H1 (cell line): ENCODE results near the gene ACHE.

ENCODE experiments used
- CHD2 ChIP-seq: IDR thresholded peaks from 2 replicates; pipeline ENCODE4 v1.6.1; 2012; ENCODE audit warnings: low read length, improper control_type of control experiment
- CTCF ChIP-seq, 3 experiments: IDR thresholded peaks; 1 replicate in 2 of 3; 2 replicates in 1 of 3; pipeline versions ENCODE4 v1.5.1 to v1.6.1; 2011; ENCODE audit warnings: low read length in 3 of 3, mild to moderate bottlenecking in 3 of 3, inconsistent platforms in 2 of 3, low read depth in 1 of 3, moderate library complexity in 1 of 3; ENCODE audit not compliant: insufficient read depth in 1 of 3; ENCODE audit errors: control extremely low read depth in 1 of 3
- E2F6 ChIP-seq: IDR thresholded peaks from 2 replicates; pipeline ENCODE4 v1.6.1; 2012; ENCODE audit warnings: inconsistent platforms
- EGR1 ChIP-seq: IDR thresholded peaks from 2 replicates; pipeline ENCODE4 v1.6.1; 2011; ENCODE audit warnings: low read depth, low read length, borderline replicate concordance
- EP300 ChIP-seq, 2 experiments: IDR thresholded peaks; 1 replicate in 1 of 2; 2 replicates in 1 of 2; pipeline ENCODE4 v1.6.1; 2011 to 2012; ENCODE audit warnings: low read depth in 2 of 2, low read length in 2 of 2, mild to moderate bottlenecking in 2 of 2, borderline replicate concordance in 1 of 2, inconsistent platforms in 1 of 2, moderate library complexity in 1 of 2
- EZH2 ChIP-seq: fragments of 200-600 bp; sonication (generic); IDR thresholded peaks from 2 replicates; pipeline ENCODE4 v1.7.1; 2012; ENCODE audit warnings: low read depth, mild to moderate bottlenecking, moderate library complexity, low read length, inconsistent platforms; ENCODE audit not compliant: severe bottlenecking
- JUN ChIP-seq: IDR thresholded peaks from 2 replicates; pipeline ENCODE4 v1.6.1; 2011; ENCODE audit warnings: low read depth, mild to moderate bottlenecking, improper control_type of control experiment, low read length
- JUND ChIP-seq: IDR thresholded peaks from 2 replicates; pipeline ENCODE4 v1.6.1; 2011; ENCODE audit warnings: mild to moderate bottlenecking, improper control_type of control experiment, low read length
- POLR2A ChIP-seq, 2 experiments: IDR thresholded peaks; 1 replicate in 1 of 2; 2 replicates in 1 of 2; pipeline ENCODE4 v1.6.1; 2011; ENCODE audit warnings: low read depth in 2 of 2, low read length in 2 of 2, mild to moderate bottlenecking in 2 of 2; ENCODE audit errors: control extremely low read depth in 1 of 2
- RFX5 ChIP-seq: IDR thresholded peaks from 2 replicates; pipeline ENCODE4 v1.6.1; 2011; ENCODE audit warnings: low read depth, low read length, improper control_type of control experiment, borderline replicate concordance
- SRF ChIP-seq: IDR thresholded peaks from 2 replicates; pipeline ENCODE4 v1.6.1; 2011; ENCODE audit warnings: mild to moderate bottlenecking, low read depth, low read length, moderate library complexity
- TAF1 ChIP-seq: IDR thresholded peaks from 2 replicates; pipeline ENCODE4 v1.6.1; 2011; ENCODE audit warnings: mild to moderate bottlenecking, low read depth, low read length
- YY1 ChIP-seq: IDR thresholded peaks from 2 replicates; pipeline ENCODE4 v1.6.1; 2011; ENCODE audit warnings: low read depth, mild to moderate bottlenecking, low read length

GRCh38 chr7:100882201-100882600 is 13.5 kb downstream of the ACHE start:
- no peak for TF ChIP-seq TAF1
- TF ChIP-seq JUN = no peak
- no peak for TF ChIP-seq EZH2
- TF ChIP-seq YY1 = no peak
- no peak for TF ChIP-seq RFX5
- TF ChIP-seq JUND = no peak
- TF ChIP-seq EGR1 = no peak
- no peak for TF ChIP-seq EP300 (IDR thresholded peaks at IDR 0.05; ENCODE audit: borderline replicate concordance in 1 of 2, low read depth in 2 of 2, low read length in 2 of 2)
- TF ChIP-seq POLR2A (IDR thresholded peaks at IDR 0.05; ENCODE audit: control extremely low read depth in 1 of 2, low read depth in 2 of 2, low read length in 2 of 2) = no peak
- TF ChIP-seq E2F6 = no peak
- no peak for TF ChIP-seq CHD2
- TF ChIP-seq CTCF (IDR thresholded peaks at IDR 0.05; ENCODE audit: control extremely low read depth in 1 of 3, insufficient read depth in 1 of 3, low read depth in 1 of 3, low read length in 3 of 3) = no peak
- no peak for TF ChIP-seq SRF
